PC-9 (cell line): ENCODE measurements around the gene PLEKHA1. TPM values are rescaled to one million over a fixed set of nuclear protein-coding genes. Genes with fewer than 3 reads are reported as not detected.

ENCODE experiments used
- BruUV-seq: library from RNA; stranded (reverse); fragments of 400-500 nt; replicated peaks from 2 replicates; lab custom pipeline; 2021; lab: Mats Ljungman, UMichigan
- CTCF ChIA-PET: fragments of 300-600 bp; sonication (Branson Sonifier 250); formaldehyde crosslinking; loops from one replicate; lab custom pipeline; 2022; ENCODE audit warnings: antibody characterized with exemption; lab: Charles Lee
- POLR2A ChIA-PET: fragments of 300-600 bp; sonication (Branson Sonifier 250); formaldehyde crosslinking; loops from one replicate; lab custom pipeline; 2022; ENCODE audit warnings: antibody characterized with exemption; ENCODE audit not compliant: unreplicated experiment; lab: Charles Lee
- DNase-seq, 2 experiments: peaks; one replicate each; pipeline versions ENCODE4 v3.0.0 to v3.0.0-alpha.2; 2015 to 2022; ENCODE audit warnings: mixed read lengths in 1 of 2
- H2AFZ ChIP-seq: fragments of 200-600 bp; sonication (generic); 2 replicates; pipeline ENCODE4 v1.8.1; 2017; ENCODE audit warnings: antibody characterized with exemption
- H3F3A ChIP-seq: fragments of 200-600 bp; sonication (generic); 2 replicates; pipeline ENCODE4 v1.8.1; 2017; ENCODE audit warnings: antibody characterized with exemption, mild to moderate bottlenecking, low read depth; ENCODE audit not compliant: insufficient read depth
- H3K27ac ChIP-seq: fragments of 200-600 bp; sonication (generic); 2 replicates; pipeline ENCODE4 v1.6.1; 2016; ENCODE audit warnings: mixed run types
- H3K27me3 ChIP-seq: fragments of 200-600 bp; sonication (generic); 2 replicates; pipeline ENCODE4 v1.6.1; 2016; ENCODE audit warnings: low read depth, mixed run types; ENCODE audit not compliant: insufficient read depth
- H3K36me3 ChIP-seq: fragments of 200-600 bp; sonication (generic); 2 replicates; pipeline ENCODE4 v1.6.1; 2016; ENCODE audit warnings: low read depth, mixed run types
- H3K4me1 ChIP-seq: fragments of 200-600 bp; sonication (generic); replicated peaks from 2 replicates; pipeline ENCODE4 v1.6.1; 2016; ENCODE audit warnings: mixed run types; ENCODE audit not compliant: insufficient read depth
- H3K4me2 ChIP-seq: fragments of 200-600 bp; sonication (generic); 2 replicates; pipeline ENCODE4 v1.6.1; 2017; ENCODE audit warnings: mixed run types
- H3K4me3 ChIP-seq: fragments of 200-600 bp; sonication (generic); 2 replicates; pipeline ENCODE4 v1.6.1; 2016; ENCODE audit warnings: mixed run types
- H3K79me2 ChIP-seq: fragments of 200-600 bp; sonication (generic); 2 replicates; pipeline ENCODE4 v1.6.1; 2017; ENCODE audit warnings: low read depth, mixed run types
- H3K9me2 ChIP-seq: fragments of 200-600 bp; sonication (generic); 2 replicates; pipeline ENCODE4 v1.8.1; 2017; ENCODE audit warnings: mild to moderate bottlenecking; ENCODE audit not compliant: insufficient read depth
- H3K9me3 ChIP-seq: fragments of 200-600 bp; sonication (generic); 2 replicates; pipeline ENCODE4 v1.8.1; 2016; ENCODE audit warnings: low read depth; ENCODE audit not compliant: insufficient read depth
- H4K20me1 ChIP-seq: fragments of 200-600 bp; sonication (generic); 2 replicates; pipeline ENCODE4 v1.8.1; 2017; ENCODE audit not compliant: insufficient read depth
- EZH2 ChIP-seq: fragments of 200-600 bp; sonication (generic); IDR thresholded peaks from 2 replicates; pipeline ENCODE4 v1.8.0; 2017; ENCODE audit warnings: antibody characterized with exemption, low read depth
- intact Hi-C: fragments of 100-400 bp; cut with micrococcal nuclease; formaldehyde crosslinking; loops from one replicate; pipeline ENCODE4 v1.10.0; 2022; ENCODE audit not compliant: unreplicated experiment
- total RNA-seq: library from RNA; stranded (reverse); gene quantifications from 2 replicates; pipeline ENCODE4 v1.2.3, GENCODE V29; 2021
- TF ChIP-seq, protein P1 (sequence below): fragments of 200-600 bp; sonication (generic); conservative IDR thresholded peaks from 2 replicates; pipeline ENCODE4 v1.6.1; 2017; ENCODE audit warnings: mixed run types, antibody characterized with exemption, mild to moderate bottlenecking, moderate library complexity

Gene PLEKHA1
- total RNA-seq, 1 experiment from 2014 or later = 33.8 TPM

GRCh38 chr10:122419876-122420623 lies 45.5 kb downstream of the PLEKHA1 start:
- POLR2A ChIA-PET = no interaction called here
- intact Hi-C loops = loop anchor here (5.0 kb wide), 1 partner anchor 78 kb away; no protein-coding TSS in a partner anchor
- H3K36me3 ChIP-seq = no peaks in the 10 kb centered on the region; the same call in 1 of the 2 replicates
- H3K9me3 ChIP-seq = no peaks in the 10 kb centered on the region
- no TSS peak for BruUV-seq
- H3K9me2 ChIP-seq = no peaks in the 10 kb centered on the region
- no peak overlapping the region for H3K27ac ChIP-seq
- no peaks in the 10 kb centered on the region for H4K20me1 ChIP-seq
- no peak overlapping the region for H3K4me2 ChIP-seq
- H3K4me1 ChIP-seq = no peaks in the 10 kb centered on the region
- H3K27me3 ChIP-seq = no peaks in the 10 kb centered on the region
- no peak overlapping the region for H2AFZ ChIP-seq
- CTCF ChIA-PET = no interaction called here
- DNase-seq = no peak
- no peak overlapping the region for H3K4me3 ChIP-seq
- H3K79me2 ChIP-seq = no peaks in the 10 kb centered on the region
- H3F3A ChIP-seq = no peaks in the 10 kb centered on the region
- TF ChIP-seq, protein P1, sequence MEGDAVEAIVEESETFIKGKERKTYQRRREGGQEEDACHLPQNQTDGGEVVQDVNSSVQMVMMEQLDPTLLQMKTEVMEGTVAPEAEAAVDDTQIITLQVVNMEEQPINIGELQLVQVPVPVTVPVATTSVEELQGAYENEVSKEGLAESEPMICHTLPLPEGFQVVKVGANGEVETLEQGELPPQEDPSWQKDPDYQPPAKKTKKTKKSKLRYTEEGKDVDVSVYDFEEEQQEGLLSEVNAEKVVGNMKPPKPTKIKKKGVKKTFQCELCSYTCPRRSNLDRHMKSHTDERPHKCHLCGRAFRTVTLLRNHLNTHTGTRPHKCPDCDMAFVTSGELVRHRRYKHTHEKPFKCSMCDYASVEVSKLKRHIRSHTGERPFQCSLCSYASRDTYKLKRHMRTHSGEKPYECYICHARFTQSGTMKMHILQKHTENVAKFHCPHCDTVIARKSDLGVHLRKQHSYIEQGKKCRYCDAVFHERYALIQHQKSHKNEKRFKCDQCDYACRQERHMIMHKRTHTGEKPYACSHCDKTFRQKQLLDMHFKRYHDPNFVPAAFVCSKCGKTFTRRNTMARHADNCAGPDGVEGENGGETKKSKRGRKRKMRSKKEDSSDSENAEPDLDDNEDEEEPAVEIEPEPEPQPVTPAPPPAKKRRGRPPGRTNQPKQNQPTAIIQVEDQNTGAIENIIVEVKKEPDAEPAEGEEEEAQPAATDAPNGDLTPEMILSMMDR = no peak
- no peak for TF ChIP-seq EZH2

DNA sequence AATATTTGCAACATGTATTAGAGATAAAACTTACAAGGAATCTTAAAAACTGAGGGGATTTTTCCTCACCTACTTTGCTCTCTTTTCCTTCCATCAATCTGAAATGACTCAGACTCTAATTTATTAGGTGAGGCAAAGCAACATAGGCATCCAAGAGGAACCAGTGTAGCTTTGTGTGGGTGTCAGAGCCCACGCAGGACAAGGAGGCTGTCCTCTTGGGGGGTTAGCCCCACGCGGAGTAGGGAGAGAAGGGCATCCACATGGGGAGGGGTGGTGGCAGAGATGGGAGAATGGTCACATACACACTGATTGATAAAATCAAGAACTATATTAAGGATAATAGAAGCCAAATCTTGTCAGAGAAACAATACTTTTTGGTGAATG lies 46.1 kb downstream of the PLEKHA1 start:
- Histone ChIP-seq H3K4me3 (no peak overlapping the region), H3F3A (no peaks in the 10 kb centered on the region), H3K9me3 (no peaks in the 10 kb centered on the region), H3K9me2 (no peaks in the 10 kb centered on the region), H2AFZ (no peak overlapping the region), H3K27me3 (no peaks in the 10 kb centered on the region), H3K36me3 (no peaks in the 10 kb centered on the region), H3K4me2 (no peak overlapping the region), H3K4me1 (no peaks in the 10 kb centered on the region), H4K20me1 (no peaks in the 10 kb centered on the region), H3K27ac (no peak overlapping the region), H3K79me2 (no peaks in the 10 kb centered on the region)
- CTCF ChIA-PET = no interaction called here
- intact Hi-C loops = no loop called here
- POLR2A ChIA-PET = no interaction called here
- no TSS peak for BruUV-seq
- no peak for DNase-seq
- TF ChIP-seq, protein P1 = no peak
- no peak for TF ChIP-seq EZH2

GRCh38 chr10:122421054-122421625 lies 46.6 kb downstream of the PLEKHA1 start:
- intact Hi-C loops = no loop called here
- no peaks in the 10 kb centered on the region for H3K4me1 ChIP-seq
- H3K9me2 ChIP-seq = no peaks in the 10 kb centered on the region
- no peaks in the 10 kb centered on the region for H3K79me2 ChIP-seq
- DNase-seq = no peak
- POLR2A ChIA-PET = no interaction called here
- TF ChIP-seq, protein P1 = no peak
- H3F3A ChIP-seq = no peaks in the 10 kb centered on the region
- no peaks in the 10 kb centered on the region for H3K9me3 ChIP-seq
- no peak overlapping the region for H3K4me3 ChIP-seq
- no peak overlapping the region for H2AFZ ChIP-seq
- H3K36me3 ChIP-seq = no peaks in the 10 kb centered on the region
- no peaks in the 10 kb centered on the region for H3K27me3 ChIP-seq
- no TSS peak for BruUV-seq
- H3K27ac ChIP-seq = no peak overlapping the region
- H4K20me1 ChIP-seq = no peaks in the 10 kb centered on the region
- H3K4me2 ChIP-seq = no peak overlapping the region
- CTCF ChIA-PET = no interaction called here
